SKM-1 (cell line): ENCODE results near the gene JPH2.

Source experiments
- DNase-seq: peaks from one replicate; lab custom pipeline; 2025; ENCODE audit not compliant: unreplicated experiment; lab: John Stamatoyannopoulos, UW

Gene JPH2

GRCh38 chr20:44104798-44105517, 82.0 kb downstream of the JPH2 start:
- DNase-seq: no peak

GRCh38 chr20:44102582-44102981, 84.4 kb downstream of the JPH2 start:
- no peak for DNase-seq

DNA sequence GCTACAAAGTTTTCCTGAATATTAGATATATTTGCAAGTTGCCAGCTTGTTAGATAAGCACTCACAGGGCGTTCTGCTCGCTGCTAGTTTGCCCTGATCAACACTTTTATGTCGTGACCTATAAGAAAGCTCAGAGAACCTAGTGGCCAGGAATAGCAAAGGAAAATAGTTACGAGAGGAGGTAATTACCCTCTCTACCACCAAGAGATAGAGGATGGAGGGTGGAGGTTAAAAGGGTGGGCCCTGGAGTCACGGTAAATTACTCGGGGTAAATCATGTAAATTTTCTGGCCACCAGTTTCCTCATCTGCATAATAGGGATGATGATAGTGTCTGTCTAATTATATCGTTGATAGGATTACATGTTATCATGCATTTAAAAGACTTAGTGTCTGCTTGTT, 87.2 kb downstream of the JPH2 start:
- no peak for DNase-seq

DNA sequence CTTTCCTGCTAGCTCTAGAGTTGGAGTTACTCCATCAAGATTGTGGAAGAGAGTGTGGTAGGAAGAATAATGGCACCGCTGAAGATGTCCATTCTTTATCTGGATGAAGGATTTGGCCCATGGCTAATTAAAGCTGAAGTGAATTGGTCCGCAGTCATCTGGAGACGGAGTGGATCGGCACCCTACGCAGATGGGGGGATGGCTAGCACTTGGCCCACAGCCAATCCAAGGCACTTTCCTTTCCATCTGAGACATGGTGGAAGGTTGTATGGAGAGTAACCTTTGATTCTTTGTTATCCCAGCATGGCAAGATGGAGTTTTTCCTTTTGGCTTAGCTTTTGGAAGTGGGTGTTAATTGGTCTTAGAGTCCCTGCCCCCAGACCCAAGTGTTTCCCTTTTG, 88.3 kb downstream of the JPH2 start:
- no peak for DNase-seq

DNA sequence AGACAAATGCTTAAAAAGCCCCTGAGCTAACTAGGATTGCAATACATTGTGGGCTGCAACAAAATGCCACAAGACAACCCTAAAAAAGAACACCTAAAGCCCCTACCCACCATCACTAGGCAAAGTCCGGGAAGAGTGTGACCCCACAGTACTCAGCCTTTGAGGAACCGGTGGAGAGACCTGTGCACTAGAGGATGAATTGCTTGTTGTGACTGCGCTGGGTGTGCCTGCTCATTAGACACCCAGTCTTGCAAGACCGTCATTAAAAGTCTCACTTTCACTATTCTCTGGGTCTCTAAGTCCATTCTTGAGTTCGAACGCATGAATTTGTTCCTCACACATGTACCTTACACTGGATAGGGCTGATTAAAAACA, 88.7 kb downstream of the JPH2 start:
- DNase-seq: no peak

GRCh38 chr20:44097521-44098255, 89.3 kb downstream of the JPH2 start:
- DNase-seq: no peak

GRCh38 chr20:44095831-44096230, 91.2 kb downstream of the JPH2 start:
- no peak for DNase-seq

DNA sequence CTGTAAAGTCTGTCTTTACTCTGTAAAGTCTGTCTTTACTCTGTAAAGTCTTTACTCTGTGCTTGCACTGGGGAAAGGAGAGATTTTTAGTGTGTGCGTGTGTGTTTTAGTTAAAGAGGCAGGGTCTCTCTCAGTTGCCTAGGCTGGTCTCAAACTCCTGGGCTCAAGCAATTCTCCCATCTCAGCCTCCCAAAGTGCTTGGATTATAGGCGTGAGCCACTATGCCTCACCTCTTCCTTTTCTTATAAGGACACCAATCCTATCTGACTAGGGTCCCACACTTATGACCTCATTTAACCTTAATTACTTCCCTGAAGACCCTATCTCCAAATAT, 93.8 kb downstream of the JPH2 start:
- no peak for DNase-seq

DNA sequence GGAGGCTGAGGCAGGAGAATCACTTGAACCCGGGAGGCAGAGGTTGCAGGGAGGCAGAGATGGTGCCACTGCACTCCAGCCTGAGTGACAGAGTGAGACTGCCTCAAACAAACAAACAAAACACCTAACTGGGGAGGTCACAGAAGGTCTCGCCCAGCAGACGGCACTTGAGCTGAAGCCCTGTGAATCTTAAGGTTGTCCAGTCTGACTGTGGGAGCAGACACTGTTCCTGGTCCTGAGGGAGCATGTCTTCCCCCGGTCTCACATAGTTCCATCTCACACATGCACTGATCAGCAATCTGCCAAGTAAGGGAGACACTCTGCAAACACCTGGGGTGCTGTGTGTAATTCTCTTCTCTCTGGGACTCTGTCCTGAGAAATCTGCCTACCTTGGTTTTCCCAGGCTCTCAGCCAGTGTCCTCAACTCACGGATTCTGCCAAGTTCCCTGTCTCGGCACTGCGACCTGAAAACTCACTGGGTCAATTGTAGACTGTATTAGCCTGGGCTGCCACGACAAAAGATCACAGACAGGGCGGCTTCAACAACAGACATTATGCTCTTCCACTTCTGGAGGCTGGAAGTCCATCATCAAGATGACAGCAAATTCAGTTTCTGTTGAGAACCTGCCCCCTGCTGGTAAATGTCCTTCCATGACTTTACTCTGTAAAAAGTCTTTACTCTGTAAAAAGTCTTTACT, 94.3 kb downstream of the JPH2 start:
- DNase-seq: peak; percentile 49

- DNase-seq: no peak
Measured at GRCh38 chr20:44091026-44091425, 96.0 kb downstream of the JPH2 start.

GRCh38 chr20:44089987-44090674, 96.9 kb downstream of the JPH2 start:
- DNase-seq: no peak

DNA sequence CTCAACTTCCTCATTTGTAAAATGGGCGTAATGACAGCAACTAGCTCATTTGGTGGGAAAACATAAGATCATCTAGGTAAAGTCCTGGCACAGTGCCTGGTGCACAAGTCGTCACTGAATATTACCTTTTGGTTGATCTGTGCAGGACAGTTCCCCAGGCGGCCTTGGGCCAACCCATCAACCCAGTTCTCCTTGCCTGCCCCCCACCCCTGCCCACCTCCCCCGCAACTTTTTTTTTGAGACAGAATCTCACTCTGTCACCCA, 99.2 kb downstream of the JPH2 start:
- DNase-seq: no peak

DNA sequence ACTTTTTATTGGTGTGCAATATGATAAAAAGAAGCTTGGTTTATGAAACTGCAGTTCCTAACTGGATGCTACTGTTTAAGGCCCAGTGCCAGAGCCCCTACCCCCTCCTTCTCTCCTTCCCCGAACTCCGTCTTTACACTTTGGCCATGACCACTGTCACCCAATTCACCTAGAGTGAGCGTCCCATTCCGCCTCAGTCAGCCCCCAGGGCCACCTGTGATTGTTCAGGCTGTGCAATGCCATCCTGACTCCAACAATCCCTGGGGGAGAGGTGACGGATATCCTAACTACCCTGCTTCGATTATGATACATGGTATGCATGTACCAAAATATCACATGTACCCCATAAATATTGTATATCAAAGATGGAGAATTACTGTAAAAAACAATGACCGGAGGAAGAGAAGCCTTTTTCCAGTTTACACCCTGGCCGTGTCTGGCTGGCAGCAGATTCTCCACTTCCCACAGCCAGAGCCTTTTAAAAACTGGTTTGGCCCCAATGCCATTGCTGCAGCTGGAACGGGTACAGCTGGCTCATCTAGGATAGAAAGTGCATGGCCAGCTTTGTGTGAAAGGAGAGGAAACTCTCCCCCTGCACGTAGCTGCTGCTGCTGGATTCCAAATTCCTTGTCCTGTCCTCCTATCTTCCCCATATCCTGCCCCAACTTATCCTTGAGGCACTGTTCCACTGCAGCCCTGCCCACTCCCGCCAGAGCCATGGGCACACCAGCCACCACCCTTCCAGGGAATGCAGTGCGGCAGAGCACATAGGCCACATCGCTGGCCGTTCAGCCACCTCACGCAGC, 99.7 kb downstream of the JPH2 start:
- DNase-seq: no peak

- DNase-seq: no peak
Measured at GRCh38 chr20:44085616-44086434, 101.2 kb downstream of the JPH2 start.

GRCh38 chr20:44084891-44085290, 102.1 kb downstream of the JPH2 start:
- no peak for DNase-seq

DNA sequence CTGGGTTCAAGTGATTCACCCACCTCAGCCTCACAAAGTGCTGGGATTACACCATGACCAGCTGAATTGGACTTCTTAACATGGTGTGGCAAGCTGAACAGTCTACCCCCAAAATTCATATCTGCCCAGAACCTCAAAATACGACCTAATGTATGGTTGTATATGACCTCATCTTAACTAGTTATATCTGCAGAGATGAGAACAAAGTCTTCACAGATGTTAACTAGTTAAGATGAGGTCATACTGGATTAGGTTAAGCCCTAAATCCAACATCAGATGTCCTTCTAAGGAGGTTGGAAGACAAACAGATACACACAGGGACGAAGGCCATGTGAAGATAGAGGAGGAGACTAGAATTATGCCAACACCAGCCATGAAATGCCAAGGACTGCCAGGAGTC, 102.5 kb downstream of the JPH2 start:
- no peak for DNase-seq

- no peak for DNase-seq
Measured at GRCh38 chr20:44083220-44083933, 103.6 kb downstream of the JPH2 start.

GRCh38 chr20:44081888-44082287, 105.1 kb downstream of the JPH2 start:
- DNase-seq: no peak

DNA sequence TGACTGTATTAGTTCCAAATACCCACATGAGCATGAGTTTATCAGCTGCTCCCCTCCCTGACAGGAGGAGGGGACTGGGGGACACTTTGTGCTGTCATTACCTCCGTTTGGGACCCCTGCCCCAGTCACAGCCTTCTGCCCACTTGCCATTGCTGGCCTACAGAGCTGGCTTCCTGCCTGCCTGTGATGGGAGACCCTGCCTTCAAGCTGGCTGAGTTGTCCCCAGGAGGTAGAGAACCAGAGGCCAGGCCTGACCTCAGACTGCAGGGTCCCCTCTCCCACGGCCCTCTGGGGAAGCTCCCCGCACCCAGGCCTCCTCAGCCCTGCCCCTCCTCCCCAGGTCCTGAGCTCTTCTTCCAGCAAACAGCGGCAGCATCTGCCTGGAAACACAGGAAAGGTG, 105.5 kb downstream of the JPH2 start:
- DNase-seq: no peak
